ENCODE measurements around the gene RC3H1. TPM values are rescaled to one million over a fixed set of nuclear protein-coding genes. Genes with fewer than 3 reads are reported as not detected.

Gene RC3H1
- total RNA-seq, 1 donor from 2014 or later: 56.7 TPM

GRCh38 chr1:174021591-174022079, 522 bp downstream of the RC3H1 start:
- Mint-ChIP-seq H3K9me3 (ENCODE audit: unreplicated experiment) (no peaks in the 10 kb centered on the region), H3K4me1 (ENCODE audit: unreplicated experiment) (peaks cover 36% of the 10 kb centered on the region), H3K27me3 (ENCODE audit: unreplicated experiment) (peaks cover 22% of the 10 kb centered on the region), H3K4me3 (ENCODE audit: unreplicated experiment) (peak overlapping the region; percentile 98), H3K36me3 (ENCODE audit: low read depth, unreplicated experiment) (peaks cover 14% of the 10 kb centered on the region), H3K27ac (ENCODE audit: unreplicated experiment) (peak overlapping the region; percentile 94)
- DNase-seq (ENCODE audit: low spot score): peak; percentile 56
- no peak for TF ChIP-seq CTCF (IDR thresholded peaks at IDR 0.05; ENCODE audit: unreplicated experiment)

- Mint-ChIP-seq H3K4me3 (ENCODE audit: unreplicated experiment) (peak overlapping the region; percentile 44), H3K27ac (ENCODE audit: unreplicated experiment) (no peak overlapping the region), H3K27me3 (ENCODE audit: unreplicated experiment) (peaks cover 21% of the 10 kb centered on the region), H3K4me1 (ENCODE audit: unreplicated experiment) (peaks cover 34% of the 10 kb centered on the region), H3K36me3 (ENCODE audit: low read depth, unreplicated experiment) (peaks cover 17% of the 10 kb centered on the region), H3K9me3 (ENCODE audit: unreplicated experiment) (no peaks in the 10 kb centered on the region)
- no peak for DNase-seq (ENCODE audit: low spot score)
- no peak for TF ChIP-seq CTCF (IDR thresholded peaks at IDR 0.05; ENCODE audit: unreplicated experiment)
Measured at GRCh38 chr1:174018565-174018964, 3.6 kb downstream of the RC3H1 start.

- Mint-ChIP-seq H3K4me3 (ENCODE audit: unreplicated experiment) (no peak overlapping the region), H3K4me1 (ENCODE audit: unreplicated experiment) (peaks cover 22% of the 10 kb centered on the region), H3K27me3 (ENCODE audit: unreplicated experiment) (peaks cover 11% of the 10 kb centered on the region), H3K9me3 (ENCODE audit: unreplicated experiment) (no peaks in the 10 kb centered on the region), H3K36me3 (ENCODE audit: low read depth, unreplicated experiment) (peaks cover 7% of the 10 kb centered on the region), H3K27ac (ENCODE audit: unreplicated experiment) (no peak overlapping the region)
- DNase-seq (ENCODE audit: low spot score): no peak
- no peak for TF ChIP-seq CTCF (IDR thresholded peaks at IDR 0.05; ENCODE audit: unreplicated experiment)
Measured at GRCh38 chr1:174017231-174017970, 4.8 kb downstream of the RC3H1 start.

- H3K27ac Mint-ChIP-seq (ENCODE audit: unreplicated experiment): no peak overlapping the region
- H3K4me3 Mint-ChIP-seq (ENCODE audit: unreplicated experiment): no peak overlapping the region
- H3K27me3 Mint-ChIP-seq (ENCODE audit: unreplicated experiment): no peaks in the 10 kb centered on the region
- peaks cover 11% of the 10 kb centered on the region for H3K36me3 Mint-ChIP-seq (ENCODE audit: low read depth, unreplicated experiment)
- DNase-seq (ENCODE audit: low spot score): no peak
- no peaks in the 10 kb centered on the region for H3K9me3 Mint-ChIP-seq (ENCODE audit: unreplicated experiment)
- peaks cover 12% of the 10 kb centered on the region for H3K4me1 Mint-ChIP-seq (ENCODE audit: unreplicated experiment)
- TF ChIP-seq CTCF (IDR thresholded peaks at IDR 0.05; ENCODE audit: unreplicated experiment): no peak
Measured at GRCh38 chr1:174013864-174014418, 8.2 kb downstream of the RC3H1 start.

- no peak for DNase-seq (ENCODE audit: low spot score)
- TF ChIP-seq CTCF (IDR thresholded peaks at IDR 0.05; ENCODE audit: unreplicated experiment): no peak
- no peaks in the 10 kb centered on the region for H3K9me3 Mint-ChIP-seq (ENCODE audit: unreplicated experiment)
- H3K36me3 Mint-ChIP-seq (ENCODE audit: low read depth, unreplicated experiment): peaks cover 14% of the 10 kb centered on the region
- H3K27me3 Mint-ChIP-seq (ENCODE audit: unreplicated experiment): peaks cover 3% of the 10 kb centered on the region
- H3K27ac Mint-ChIP-seq (ENCODE audit: unreplicated experiment): peak overlapping the region; percentile 11
- H3K4me3 Mint-ChIP-seq (ENCODE audit: unreplicated experiment): no peak overlapping the region
- H3K4me1 Mint-ChIP-seq (ENCODE audit: unreplicated experiment): peaks cover 8% of the 10 kb centered on the region
Measured at GRCh38 chr1:174008979-174009378, 13.2 kb downstream of the RC3H1 start.

Data from endothelial cell (in vitro differentiated cells).